ENCODE measurements around the gene IZUMO4. TPM values are rescaled to one million over a fixed set of nuclear protein-coding genes. Genes with fewer than 3 reads are reported as not detected.

Gene IZUMO4
- total and polyA plus RNA-seq, 10 of the 15 experiments (the other 5 are each of a cell fraction or from before 2014, with no cell fraction given), result 0.53 to 27.1 (median 7.5) TPM

DNA sequence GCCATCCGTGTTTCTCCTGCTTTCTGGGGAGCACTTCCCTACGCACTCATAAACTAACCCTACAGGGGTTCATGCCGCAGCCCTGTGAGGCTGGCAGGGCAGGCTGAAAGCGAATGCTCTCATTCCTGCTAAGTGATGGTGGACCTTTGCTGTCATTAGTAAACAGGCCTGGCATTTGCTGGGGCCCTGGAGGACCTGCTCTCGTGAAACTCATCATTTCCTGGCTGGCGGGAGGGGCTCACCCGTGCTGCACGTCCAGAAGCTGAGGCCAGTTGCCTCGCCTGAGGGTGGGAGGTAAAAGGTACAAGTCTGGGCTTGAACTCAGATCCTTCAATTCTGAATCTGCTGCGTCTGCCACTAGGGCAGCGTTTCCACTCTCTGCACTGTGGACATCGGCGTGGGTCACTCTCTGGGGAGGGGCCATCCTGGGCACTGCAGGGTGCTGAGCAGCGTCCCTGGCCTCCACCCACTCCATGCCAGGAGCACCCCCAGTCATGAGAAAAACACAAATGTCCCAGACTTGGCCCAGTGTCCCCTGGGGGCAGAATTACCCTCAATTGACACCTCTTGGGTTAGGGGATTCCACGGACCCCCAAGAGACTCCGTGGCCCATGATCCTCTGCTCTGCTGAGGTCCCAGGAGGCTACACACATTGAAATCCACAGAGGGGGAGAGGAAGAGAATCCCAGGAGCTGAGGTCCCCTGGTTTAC lies 7.6 kb upstream of the IZUMO4 start:
- Histone ChIP-seq H4K20me1 (ENCODE audit: control insufficient read depth, insufficient read depth) (no peaks in the 10 kb centered on the region), H3K36me3 (ENCODE audit: control insufficient read depth in 2 of 2, insufficient read depth in 2 of 2, low read length in 1 of 2) (peaks cover 0 to 3% of the 10 kb centered on the region in 2 experiments; a peak in 1 of 4 replicates), H3K79me2 (ENCODE audit: control insufficient read depth, insufficient read depth, low read length) (peaks cover 77% of the 10 kb centered on the region), H3K27me3 (replicated peaks in 1 of 2; ENCODE audit: control insufficient read depth in 2 of 2, insufficient read depth in 2 of 2, low read length in 1 of 2) (no peaks in the 10 kb centered on the region), H3K27ac (ENCODE audit: control insufficient read depth, insufficient read depth) (peak overlapping the region; percentile 93), H2AFZ (ENCODE audit: control insufficient read depth, low read depth, low read length) (no peak overlapping the region), H3K9me3 (replicated peaks; ENCODE audit: control insufficient read depth, insufficient read depth, low read length) (no peaks in the 10 kb centered on the region), H3K4me1 (ENCODE audit: control insufficient read depth, insufficient read depth, low read length) (peaks cover 62% of the 10 kb centered on the region), H3K4me3 (peak overlapping the region; percentile 93), H3K9ac (ENCODE audit: control insufficient read depth, insufficient read depth, low read length) (peak overlapping the region; percentile 81), H3K4me2 (ENCODE audit: control insufficient read depth, insufficient read depth) (peak overlapping the region; percentile 88)
- ChIA-PET CTCF (interaction anchor here (0.8 to 4.6 kb wide), 3 partner anchors 37 to 46 kb away, joined by 3 to 27 read pairs (median 7); partner anchors contain the start of gene MKNK2), RAD21 (ENCODE audit: unreplicated experiment) (interaction anchor here (0.6 to 2.6 kb wide), 6 partner anchors 8 to 82 kb away, joined by 3 to 11 read pairs (median 4); no protein-coding TSS in a partner anchor), POLR2A (interaction anchor here (1.0 to 7.8 kb wide), 3 partner anchors 8 to 80 kb away, joined by 3 to 110 read pairs (median 15); partner anchors contain the start of gene MKNK2), SMC1A (ENCODE audit: uncharacterized antibody, unreplicated experiment) (interaction anchor here (1.0 to 1.6 kb wide), 5 partner anchors 9 to 82 kb away, joined by 3 to 5 read pairs (median 3); no protein-coding TSS in a partner anchor)
- BruUV-seq (replicated peaks), result no TSS peak
- intact Hi-C loops (cut with micrococcal nuclease; ENCODE audit: unreplicated experiment), result loop anchor here (5.0 kb wide), 2 partner anchors 78 to 533 kb away; no protein-coding TSS in a partner anchor
- DNase-seq (ENCODE audit: low read depth, low spot score) (peak; percentile 78), ATAC-seq (peak; percentile 28), FAIRE-seq (no peak)
- in situ Hi-C loops (cut with MboI), result loop anchor here (10.0 kb wide), 1 partner anchor 824 kb away; the partner anchor contains the start of gene CIRBP
- 10% methylated on average over 16 of the region's 16 CpGs for WGBS (ENCODE audit: insufficient coverage, insufficient replicate concordance, low lambda C conversion rate, missing lambda C conversion rate)
- TF ChIP-seq MYB (IDR thresholded peaks at IDR 0.05; ENCODE audit: borderline replicate concordance, low read depth, low read length) (no peak), BMI1 (IDR thresholded peaks at IDR 0.05; ENCODE audit: borderline replicate concordance) (no peak), YBX1 (IDR thresholded peaks at IDR 0.05) (peak; percentile 84; the same call in 1 of the 2 replicates), CHD4 (IDR thresholded peaks at IDR 0.05) (no peak), SMAD5 (IDR thresholded peaks at IDR 0.05; ENCODE audit: low read depth) (peak; percentile 40; the same call in 1 of the 2 replicates), RFX5 (IDR thresholded peaks at IDR 0.05; ENCODE audit: low read depth, low read length) (no peak), TCF12 (IDR thresholded peaks at IDR 0.05; ENCODE audit: low read depth, low read length) (0 out of 2 replicates have a peak, but pooled peaks have one; percentile 15), CHD1 (IDR thresholded peaks at IDR 0.05; ENCODE audit: low read depth, low read length) (0 out of 2 replicates have a peak, but pooled peaks have one; percentile 39), SREBF1 (IDR thresholded peaks at IDR 0.05; ENCODE audit: low read length) (no peak), CBX3 (IDR thresholded peaks at IDR 0.05; ENCODE audit: borderline replicate concordance, low read depth) (no peak), PAX5 (IDR thresholded peaks at IDR 0.05; ENCODE audit: borderline replicate concordance, low read depth, low read length) (peak; percentile 8), WRNIP1 (IDR thresholded peaks at IDR 0.05; ENCODE audit: borderline replicate concordance, low read depth, low read length) (0 out of 2 replicates have a peak, but pooled peaks have one; percentile 46), BRCA1 (IDR thresholded peaks at IDR 0.05; ENCODE audit: low read depth, low read length) (no peak), MYC (IDR thresholded peaks at IDR 0.05; ENCODE audit: insufficient read depth, insufficient read length, insufficient replicate concordance, low read length, severe bottlenecking) (no peak), IKZF2 (IDR thresholded peaks at IDR 0.05) (no peak; a peak in 2 of 4 replicates), FOS (IDR thresholded peaks at IDR 0.05; ENCODE audit: borderline replicate concordance, extremely low read depth, insufficient read length) (no peak), NR2C2 (IDR thresholded peaks at IDR 0.05; ENCODE audit: borderline replicate concordance, control insufficient read depth, insufficient read length, low read depth) (no peak), POLR2A (IDR thresholded peaks at IDR 0.05; ENCODE audit: low read depth, low read length) (peak; percentile 66), MXI1 (IDR thresholded peaks at IDR 0.05; ENCODE audit: low read depth, low read length) (0 out of 2 replicates have a peak, but pooled peaks have one; percentile 24), CREM (IDR thresholded peaks at IDR 0.05; ENCODE audit: low read depth) (peak; percentile 64)
- TF ChIP-seq, protein P1, sequence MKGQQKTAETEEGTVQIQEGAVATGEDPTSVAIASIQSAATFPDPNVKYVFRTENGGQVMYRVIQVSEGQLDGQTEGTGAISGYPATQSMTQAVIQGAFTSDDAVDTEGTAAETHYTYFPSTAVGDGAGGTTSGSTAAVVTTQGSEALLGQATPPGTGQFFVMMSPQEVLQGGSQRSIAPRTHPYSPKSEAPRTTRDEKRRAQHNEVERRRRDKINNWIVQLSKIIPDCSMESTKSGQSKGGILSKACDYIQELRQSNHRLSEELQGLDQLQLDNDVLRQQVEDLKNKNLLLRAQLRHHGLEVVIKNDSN (IDR thresholded peaks at IDR 0.05; ENCODE audit: borderline replicate concordance, extremely low read length, insufficient read depth, low read depth, low read length), result no peak

Data from GM12878 (cell line).